Pons (tissue), 1 donor: ENCODE measurements around the gene PCSK5.
"Not testable (repeated sequence)": the region's sequence is repeated elsewhere in the genome, so short reads cannot be mapped to it uniquely, and the experiment has no call there.

ENCODE experiments used
- DNase-seq: peaks from one replicate; pipeline ENCODE4 v3.0.0-alpha.2; 2016; ENCODE audit warnings: low spot score

The PCSK5 gene

DNA sequence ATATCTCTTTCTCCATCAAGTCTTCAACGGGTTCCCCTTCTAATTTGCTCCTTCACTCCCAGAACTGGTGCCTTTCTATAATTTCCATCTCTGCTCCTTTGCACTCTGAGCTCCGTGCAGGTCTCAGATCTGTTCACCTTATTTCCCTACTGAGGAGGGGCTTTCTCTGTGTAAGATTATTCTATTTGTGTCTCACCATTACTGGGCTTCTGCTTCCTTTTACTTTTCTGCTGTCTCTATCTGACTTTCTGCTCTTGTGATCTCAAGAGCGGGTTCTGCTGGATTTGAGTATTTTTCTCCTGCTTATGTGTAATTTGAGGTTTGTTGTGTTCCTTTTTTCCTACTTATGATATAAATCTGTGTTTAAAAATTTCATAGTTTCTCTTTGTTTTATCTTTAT, 117.5 kb downstream of the PCSK5 start:
- no peak for DNase-seq

DNA sequence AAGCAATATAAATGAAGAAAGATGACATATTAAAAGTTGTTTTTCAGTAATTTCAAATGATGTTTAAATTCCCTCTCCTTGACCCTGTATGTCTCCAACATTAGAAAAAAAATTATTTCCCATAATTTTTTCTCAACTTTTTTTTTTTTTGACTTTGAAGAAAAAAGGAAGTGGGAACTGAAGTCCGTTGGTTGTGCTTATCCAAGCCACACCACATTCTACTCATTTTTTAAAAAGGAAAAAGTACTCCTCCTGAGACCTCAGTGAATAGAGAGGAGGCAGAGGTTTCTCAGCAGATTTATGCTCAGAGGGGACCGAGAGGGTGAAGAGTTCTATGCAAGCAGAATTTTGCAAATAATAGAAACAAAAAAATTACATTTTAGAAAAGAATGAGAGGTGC, 123.3 kb downstream of the PCSK5 start:
- DNase-seq, result no peak

DNA sequence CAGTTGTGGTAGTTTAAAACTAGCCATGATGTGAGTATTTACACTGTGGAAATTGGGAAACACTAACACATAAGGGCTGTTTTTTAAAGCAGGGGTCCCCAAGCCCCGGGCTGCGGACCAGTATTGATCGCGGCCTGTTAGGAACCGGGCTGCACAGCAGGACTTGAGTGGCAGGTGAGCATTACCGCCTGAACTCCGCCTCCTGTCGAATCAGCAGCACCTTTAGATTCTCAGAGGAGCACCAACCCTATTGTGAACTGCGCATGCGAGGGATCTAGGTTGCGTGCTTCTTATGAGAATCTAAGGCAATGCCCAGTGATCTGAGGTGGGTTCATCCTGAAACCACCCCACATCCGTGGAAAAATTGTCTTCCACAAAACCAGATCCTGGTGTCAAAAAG, 127.8 kb downstream of the PCSK5 start:
- no peak for DNase-seq

DNA sequence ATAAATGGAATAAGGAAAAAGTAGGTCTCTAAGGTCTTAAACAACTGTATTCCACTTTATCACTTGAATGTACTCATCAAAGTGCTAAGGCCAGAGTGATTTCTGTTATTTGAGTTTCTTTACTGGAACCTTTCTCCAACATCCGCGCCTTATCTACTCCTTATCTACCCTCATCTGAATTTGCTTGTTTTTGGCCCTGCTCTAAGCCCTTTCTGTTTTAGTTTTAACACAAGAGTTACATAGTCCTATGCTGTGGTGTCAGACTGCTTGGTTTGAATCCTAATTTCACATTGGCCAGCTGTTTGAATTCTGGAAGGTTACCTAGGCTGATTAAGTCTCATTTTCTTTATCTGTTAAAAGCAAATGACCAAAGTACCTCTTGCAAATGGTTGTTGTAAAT, 128.3 kb downstream of the PCSK5 start:
- DNase-seq, result no peak

DNA sequence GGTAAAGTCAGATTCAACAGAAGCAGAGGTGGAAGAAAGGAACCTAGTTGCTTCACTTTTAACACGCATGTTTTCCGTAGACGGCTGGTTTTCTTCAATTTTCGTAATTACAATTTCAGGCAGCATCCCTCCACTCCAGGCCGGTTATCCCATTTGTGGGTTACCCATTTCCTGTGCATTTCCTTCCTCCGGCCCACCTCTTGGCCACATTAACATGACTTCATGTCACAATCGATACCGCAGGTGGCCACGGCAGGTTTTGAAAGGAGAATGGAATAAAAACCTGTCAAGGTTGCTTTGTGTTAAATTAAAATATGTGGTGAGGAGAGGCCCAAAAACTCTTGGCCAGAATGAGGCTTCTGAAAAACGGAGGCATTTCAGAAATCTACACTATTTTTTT, 130.2 kb downstream of the PCSK5 start:
- DNase-seq, result no peak

DNA sequence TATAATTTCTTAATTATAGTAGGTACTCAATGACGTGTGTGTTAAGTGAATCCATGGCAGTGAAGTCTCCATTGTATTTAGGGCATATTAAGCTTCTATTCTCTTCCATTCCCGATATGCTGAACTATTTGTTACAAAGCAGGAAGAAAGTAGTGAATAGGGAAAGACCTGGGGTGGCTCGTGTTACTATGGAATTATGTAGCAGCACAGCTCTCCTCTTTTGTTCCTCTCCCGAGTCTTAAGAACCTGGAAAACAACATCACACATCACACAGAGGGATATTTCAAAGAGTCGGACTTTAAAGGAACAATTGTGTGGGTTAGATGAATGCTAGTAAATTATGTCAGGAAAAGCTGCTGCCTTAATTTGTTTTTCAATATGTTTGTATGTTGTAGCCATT, 131.8 kb downstream of the PCSK5 start:
- DNase-seq, result no peak

DNA sequence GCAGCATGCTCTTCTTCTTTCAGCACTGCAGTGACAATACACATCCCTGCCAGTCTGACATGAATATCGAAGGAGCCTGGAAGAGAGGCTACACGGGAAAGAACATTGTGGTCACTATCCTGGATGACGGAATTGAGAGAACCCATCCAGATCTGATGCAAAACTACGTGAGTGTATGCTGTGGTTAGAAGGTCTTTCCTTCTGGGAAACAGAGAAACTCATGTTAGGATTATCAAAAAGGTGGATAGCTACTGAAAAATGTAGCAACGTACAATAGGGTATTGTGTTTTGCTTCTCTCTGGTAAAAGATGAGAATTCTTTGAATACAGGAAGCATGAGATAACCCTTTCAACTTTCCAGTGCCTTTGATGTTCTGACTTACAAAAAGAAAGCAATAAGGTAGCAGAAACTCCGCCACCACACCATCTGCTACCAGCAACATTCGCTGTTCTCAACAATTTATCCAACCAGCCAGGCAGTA, 133.3 kb downstream of the PCSK5 start:
- no peak for DNase-seq

DNA sequence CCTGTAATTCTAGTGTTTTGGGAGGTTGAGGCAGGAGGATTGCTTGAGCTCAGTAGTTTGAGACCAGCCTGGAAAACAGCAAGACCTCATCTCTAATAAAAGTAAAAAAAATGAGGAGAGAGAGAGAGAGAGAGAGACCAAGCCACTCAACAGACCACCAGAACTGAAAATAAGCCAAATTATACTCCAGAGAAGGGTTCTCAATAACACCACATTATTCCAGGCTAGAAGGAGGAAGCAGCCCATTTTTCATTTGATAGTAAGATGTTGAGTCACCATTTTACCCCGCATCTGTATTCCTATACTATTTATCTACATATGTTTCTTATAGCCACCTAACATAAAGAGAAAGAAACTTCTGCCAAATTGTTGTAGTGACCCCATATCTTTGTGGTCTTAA, 134.8 kb downstream of the PCSK5 start:
- DNase-seq, result no peak

DNA sequence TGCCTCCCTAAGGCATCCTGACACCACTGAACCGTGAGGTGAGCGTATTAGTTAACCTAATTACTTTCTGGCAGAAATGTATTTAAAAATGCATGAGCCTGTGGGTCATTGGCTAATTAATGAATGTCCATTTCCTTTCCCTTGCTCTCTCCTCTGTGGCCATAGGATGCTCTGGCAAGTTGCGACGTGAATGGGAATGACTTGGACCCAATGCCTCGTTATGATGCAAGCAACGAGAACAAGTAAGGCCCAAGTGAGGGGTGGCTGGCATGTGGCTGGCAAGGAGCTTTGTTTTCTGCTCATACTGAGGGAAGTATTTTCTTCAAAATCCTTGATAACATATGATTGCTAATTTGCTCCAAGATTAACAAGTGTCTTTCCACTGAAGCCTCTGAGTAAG, 136.3 kb downstream of the PCSK5 start:
- no peak for DNase-seq

DNA sequence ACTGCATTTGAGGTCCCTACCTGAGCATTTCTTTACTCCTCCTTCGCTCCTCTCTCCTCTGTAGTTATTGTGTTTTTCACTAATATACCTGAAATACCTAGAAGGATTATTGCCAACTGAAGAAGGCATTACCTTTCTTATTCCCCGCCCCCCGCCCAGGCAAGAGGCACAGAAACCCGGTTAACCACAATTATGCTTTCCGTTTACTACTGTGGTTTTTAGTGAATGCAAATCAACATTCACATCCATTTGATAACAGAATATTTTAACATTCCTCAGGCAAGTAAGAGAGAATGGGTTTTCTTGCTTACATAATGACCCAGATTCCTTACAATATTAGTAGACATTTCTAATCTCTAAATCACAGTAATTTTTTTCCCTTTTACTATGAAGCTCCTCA, 136.9 kb downstream of the PCSK5 start:
- no peak for DNase-seq

DNA sequence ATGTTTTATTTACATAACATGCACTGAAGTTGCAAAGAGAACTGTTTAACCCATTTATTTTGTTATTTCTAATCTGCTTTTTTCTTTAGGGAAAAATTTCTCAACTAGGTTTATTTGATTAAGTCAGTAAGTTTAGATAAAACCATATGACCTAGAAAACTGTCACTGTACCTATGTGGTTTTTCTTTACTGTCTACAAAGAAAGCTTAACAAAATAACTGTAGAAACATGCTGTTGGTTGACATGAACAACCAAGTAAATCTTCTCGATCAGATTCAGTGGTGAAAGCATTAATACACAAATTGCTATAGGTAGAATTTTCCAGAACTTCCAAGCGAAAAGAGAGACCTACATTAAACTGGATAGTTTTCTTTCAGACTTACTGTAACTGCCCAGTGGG, 137.4 kb downstream of the PCSK5 start:
- no peak for DNase-seq

DNA sequence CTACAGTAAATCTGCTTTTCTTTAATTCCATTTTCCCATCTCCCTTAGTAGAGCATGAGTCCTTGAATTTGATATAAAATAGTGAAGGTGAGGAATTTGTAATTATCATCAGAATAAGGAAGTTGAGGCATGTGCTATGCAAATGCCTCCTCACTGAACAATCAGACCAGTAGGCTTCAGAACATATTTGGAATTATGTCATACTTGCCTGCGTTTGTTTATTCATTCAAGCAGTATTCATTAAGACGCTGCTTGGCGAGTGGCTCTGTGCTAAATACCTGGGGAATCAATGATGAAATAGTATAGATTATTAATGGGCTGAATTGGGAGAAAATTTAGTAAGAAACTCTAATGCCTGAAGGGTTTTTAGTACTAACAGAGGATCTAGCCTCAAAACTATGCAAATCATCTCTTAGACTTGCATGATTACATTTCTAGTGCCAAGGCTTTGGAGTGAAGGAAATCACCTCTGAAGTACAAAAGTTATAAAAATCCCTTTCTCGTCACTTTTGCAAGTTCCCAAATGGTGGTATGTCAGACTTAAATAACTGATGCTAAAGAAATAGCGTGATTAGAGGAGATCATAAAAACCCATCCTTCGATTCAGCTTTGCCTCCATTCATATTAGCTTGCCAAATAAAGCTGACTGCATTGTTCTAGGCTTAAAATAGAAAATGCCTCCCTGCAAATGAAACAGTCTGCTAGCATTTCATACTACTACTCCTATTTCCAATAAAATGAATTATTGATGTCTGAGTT, 141.7 kb downstream of the PCSK5 start:
- DNase-seq, result no peak

DNA sequence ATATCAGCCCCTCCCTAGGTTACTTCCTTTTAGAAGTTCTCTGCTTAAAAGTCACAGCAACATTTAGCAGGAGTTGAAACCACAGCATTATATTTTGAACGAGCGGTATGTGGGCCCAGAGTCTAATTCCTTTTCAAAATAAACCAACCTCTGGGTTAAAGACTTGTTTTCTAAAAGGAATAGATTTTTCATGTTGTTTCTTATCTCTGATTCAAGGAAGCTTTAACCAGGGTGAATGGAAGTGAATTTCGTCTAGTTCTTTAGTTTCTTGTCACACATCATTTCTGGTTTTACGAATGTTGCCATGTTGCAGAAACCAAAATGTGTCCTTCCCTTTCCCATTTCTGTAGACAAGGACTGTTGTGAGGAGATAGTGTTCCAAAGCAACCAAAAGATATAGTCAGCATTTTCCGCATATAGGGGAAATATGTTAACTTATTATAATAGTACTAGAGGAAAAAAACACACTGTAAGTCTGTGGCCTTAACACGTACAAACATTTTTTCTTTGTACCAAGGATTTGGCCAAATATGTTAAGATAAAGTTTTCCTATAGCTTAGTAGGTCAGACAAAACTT, 142.4 kb downstream of the PCSK5 start:
- DNase-seq, result no peak

DNA sequence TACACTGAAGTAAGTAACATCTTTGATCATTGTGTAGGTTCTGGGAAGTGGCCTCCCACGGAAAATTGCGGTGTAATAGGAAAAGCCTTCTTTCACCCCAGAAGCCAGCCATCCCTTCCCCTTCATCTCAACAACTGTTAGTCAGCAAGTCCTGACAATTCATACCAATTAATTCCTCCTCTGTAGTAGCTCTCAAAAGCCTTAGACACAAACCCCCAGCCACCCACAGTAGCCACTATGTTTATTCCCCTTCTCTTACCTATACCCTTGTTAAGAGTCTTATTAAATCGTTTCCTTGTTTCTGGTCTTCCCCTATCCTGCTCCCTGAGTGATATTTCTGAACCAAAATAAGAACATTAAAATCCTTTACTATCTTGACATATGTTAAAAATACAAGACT, 143.6 kb downstream of the PCSK5 start:
- no peak for DNase-seq

DNA sequence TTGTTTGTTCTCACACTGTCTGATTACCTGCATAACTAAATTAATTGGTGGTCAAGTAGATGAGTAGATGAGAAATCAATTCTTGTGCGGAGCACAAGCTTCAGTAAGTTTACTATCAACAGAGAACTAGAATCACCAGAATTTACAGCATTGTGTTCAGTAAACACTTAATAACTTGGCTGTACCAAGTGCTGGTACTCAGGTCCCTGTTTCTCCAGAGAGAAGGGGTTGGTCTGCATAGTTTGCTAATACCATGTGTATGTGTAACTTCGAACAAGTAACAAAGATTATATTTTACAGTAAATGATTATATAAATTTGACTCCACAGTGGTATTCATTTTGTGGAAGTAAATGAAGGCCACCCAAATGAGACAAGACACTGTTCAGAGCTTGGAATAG, 146.3 kb downstream of the PCSK5 start:
- no peak for DNase-seq

DNA sequence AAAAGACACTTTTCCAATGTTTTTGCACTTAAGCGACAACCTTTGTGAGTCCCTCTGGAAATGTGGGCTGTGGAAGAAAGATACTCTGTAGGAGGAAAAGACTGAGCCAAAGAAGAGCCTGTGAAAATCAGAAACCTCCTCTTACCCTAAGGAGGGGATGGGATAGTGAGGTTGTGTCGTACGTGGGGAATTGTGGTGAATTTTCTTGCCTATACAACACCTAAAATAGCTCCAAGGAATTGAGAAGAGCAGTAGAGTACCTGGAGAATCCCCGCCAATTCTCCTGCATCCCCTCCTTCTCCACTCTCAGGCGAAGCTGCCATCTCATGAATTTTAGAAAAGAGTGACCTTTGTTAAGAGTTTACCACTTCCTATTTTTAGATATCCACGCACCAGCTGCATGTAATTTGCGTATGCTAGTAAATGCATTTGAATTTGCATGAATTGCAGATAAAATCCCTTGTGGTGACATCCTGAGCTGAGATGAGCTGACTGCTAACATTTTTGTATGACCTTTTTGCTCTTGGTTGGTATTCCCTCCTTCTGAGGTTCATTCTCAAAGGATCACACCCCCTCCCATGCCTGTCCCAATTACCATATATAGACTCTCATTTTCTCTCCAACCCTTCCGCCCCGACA, 147.2 kb downstream of the PCSK5 start:
- no peak for DNase-seq

DNA sequence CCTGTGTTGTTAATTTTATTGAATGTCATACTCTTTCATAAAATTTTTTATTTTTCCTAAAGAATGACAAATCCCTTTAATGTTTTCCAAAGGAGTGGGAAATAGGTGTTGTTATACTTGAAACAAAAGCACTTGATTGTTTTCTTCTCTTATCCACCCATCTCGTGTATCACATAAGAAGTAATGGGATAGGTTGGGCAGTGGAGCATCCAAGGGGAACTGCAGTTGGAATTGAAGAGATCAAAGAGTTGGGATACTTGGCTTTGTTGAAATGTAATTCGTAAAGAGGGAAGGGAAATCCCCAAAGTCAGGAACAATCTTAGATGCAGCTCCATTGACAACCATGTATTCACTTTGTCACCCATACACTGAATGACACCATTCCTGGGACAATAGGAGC, 148.0 kb downstream of the PCSK5 start:
- DNase-seq, result no peak

DNA sequence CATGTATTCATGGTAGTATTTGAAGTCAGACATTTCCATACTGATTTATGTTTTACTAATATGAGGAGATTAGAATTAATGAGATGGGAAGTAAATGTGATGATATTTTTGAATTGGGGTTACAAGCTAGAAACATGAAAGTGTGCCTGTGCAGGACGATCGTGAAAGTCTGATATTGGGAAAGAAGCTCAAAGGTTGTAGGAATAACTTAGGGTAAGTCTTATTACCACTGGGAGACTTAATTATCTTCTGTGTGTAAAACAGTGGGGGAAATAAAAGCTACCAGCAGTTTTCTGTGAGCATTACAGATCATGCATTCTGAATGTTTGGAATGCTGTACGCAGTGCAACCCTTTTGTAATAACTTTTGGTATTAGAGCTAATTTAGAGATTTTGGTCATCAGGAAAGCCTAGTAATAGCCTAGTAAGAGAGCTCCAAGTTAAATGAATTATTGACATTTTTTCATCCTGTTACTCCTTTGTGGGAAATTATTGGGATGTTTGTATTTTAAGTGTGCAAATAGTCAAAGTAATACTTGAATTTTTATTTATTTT, 153.9 kb downstream of the PCSK5 start:
- DNase-seq, result no peak

DNA sequence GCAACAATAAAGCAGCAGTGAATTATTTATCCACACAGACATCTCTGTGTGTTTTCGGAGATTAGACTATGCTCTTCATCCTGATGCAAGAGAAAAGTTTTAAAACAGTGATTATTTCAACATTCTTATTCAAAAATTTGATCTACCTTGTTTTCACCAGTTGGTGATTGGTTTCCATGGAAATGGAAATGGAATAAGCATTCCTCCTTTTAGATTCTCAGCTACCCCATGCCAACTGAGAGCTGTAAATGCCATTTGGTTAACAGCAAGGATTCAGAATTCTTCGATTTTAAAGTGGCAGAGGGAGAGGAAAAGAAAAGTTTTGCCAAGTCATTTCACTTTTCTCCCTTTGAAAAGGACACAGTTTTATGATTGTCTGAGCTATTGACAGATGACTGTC, 154.7 kb downstream of the PCSK5 start:
- no peak for DNase-seq

DNA sequence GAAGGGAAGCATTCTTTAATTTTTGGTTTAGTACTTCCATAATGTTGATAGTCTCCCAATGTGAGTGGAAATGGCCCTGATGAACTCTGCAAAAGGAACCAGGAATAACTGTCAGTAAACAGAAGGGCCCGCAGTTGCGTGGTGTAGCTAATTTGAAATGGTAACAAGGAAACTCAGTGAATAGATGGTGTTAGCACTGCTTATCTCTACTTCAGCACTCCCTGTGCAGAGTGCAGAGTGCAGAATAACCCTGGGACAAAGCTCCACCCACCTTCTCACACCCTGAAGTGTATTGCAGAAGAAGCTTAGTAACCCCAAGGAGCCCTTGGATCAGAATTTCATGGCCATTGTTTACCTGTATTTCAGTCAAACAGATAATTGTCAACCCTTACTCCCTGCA, 158.9 kb downstream of the PCSK5 start:
- DNase-seq, result no peak

DNA sequence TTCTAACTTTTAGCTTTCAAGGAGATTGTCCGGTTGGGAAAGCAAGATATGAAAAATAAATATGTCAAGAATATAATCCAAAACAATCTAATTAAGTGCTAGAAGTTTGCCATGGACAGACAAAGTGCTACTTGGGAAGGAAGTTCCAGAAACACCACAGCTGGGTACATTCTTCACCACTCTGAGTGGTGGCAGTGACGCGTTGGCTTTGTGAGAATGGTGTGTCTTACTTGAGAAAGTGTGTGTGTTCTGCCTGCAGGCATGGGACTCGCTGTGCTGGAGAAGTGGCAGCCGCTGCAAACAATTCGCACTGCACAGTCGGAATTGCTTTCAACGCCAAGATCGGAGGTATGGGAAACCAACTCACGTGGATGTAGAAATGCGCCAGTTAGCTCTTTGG, 177.2 kb downstream of the PCSK5 start:
- DNase-seq, result no peak

DNA sequence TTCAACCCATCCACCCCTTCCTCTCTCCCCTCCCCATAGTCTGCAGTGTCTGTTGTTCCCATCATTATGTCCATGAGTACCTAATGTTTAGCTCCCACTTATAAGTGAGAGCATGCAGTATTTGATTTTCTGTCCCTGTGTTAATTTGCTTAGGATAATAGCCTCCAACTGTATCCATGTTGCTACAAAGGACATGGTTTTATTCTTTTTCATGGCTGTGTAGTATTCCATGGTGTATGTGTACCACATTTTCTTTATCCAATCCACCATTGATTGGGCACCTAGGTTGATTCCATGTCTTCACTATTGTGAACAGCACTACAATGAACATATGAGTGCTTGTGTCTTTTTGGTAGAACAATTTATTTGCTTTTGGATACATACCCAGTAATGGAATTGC, 187.1 kb downstream of the PCSK5 start:
- no peak for DNase-seq

DNA sequence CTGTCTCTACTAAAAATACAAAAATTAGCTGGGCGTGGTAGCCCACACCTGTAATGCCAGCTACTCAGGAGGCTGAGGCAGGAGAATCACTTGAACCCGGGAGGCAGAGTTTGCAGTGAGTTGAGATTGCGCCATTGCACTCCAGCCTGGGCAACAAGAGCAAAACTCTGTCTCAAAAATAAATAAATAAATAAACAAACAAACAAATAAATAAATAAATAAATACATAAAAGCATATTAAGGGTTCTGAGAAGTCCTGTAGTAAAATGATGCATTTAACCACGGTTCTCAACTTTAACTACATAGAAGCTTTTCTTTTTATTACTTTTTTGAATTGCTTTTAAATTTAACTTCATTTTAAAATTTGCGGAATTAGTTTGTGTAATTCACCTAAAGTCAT, 190.8 kb downstream of the PCSK5 start:
- not testable (repeated sequence) for DNase-seq
